Pancreas (tissue), 10 donors: Measurements from ENCODE around the gene FSTL3. TPM values are rescaled to one million over a fixed set of nuclear protein-coding genes. Genes with fewer than 3 reads are reported as not detected.
A peak's percentile ranks its signal among the peaks of the same experiment; 100 is the strongest.

ENCODE experiments used
- ATAC-seq, 4 donors: fragments of 200-7000 bp; cut with Tn5 transposase; one replicate each; pipeline versions ENCODE4 v1.8.0 to v1.9.1; 2020; ENCODE audit warnings: mild to moderate bottlenecking in 4 of 4, moderate library complexity in 4 of 4
- DNase-seq, 6 donors: peaks; one replicate each; pipeline ENCODE4 v3.0.0-alpha.2; 2020
- FAIRE-seq: peaks from 2 replicates; lab custom pipeline; 2012; peaks lifted over from hg19 to GRCh38; lab: Jason Lieb, UNC
- H3K27ac ChIP-seq, 4 donors: fragments of 200-600 bp; sonication (generic); 1 replicate in 3 of 4; 2 replicates in 1 of 4; pipeline versions ENCODE4 v1.5.0 to v1.8.0; 2020
- H3K27me3 ChIP-seq, 4 donors: fragments of 200-600 bp; one replicate each; pipeline ENCODE4 v1.8.0; 2021
- H3K36me3 ChIP-seq, 3 donors: fragments of 200-600 bp; sonication (generic) in 1 of 3; one replicate each; pipeline versions ENCODE4 v1.5.0 to v1.8.0; 2020 to 2021
- H3K4me1 ChIP-seq, 3 donors: fragments of 200-600 bp; one replicate each; pipeline ENCODE4 v1.8.0; 2021
- H3K4me3 ChIP-seq, 4 donors: fragments of 200-600 bp; sonication (generic) in 2 of 4; one replicate each; pipeline versions ENCODE4 v1.5.0 to v1.8.0; 2020 to 2021
- H3K9me3 ChIP-seq, 4 donors: fragments of 200-600 bp; one replicate each; pipeline ENCODE4 v1.8.0; 2021
- WGBS, 2 donors: extraction: QIAGEN DNeasy Blood & Tissue Kit; methylation state at CpG; one replicate each; pipeline ENCODE4 v1.1.7; 2013; 5-methylcytosine and 5-hydroxymethylcytosine counted together
- intact Hi-C, 3 donors: fragments of 100-400 bp; cut with DNase I; formaldehyde crosslinking; loops; one replicate each; pipeline versions ENCODE4 v1.11.1 to v1.14.2; 2022
- polyA plus RNA-seq, 2 donors: library from polyadenylated mRNA; stranded (reverse); fragments of 200-250 nt; gene quantifications; one replicate each; pipeline ENCODE4 v1.2.3, GENCODE V29; 2013
- total RNA-seq, 6 donors: library from RNA; stranded (reverse); fragmentation: NEBNext Ultra II Directional in 4 of 6; extraction: Animal tissue kit (Norgen Biotek cat#: 25700) in 4 of 6; gene quantifications; one replicate each; pipeline versions ENCODE4 v1.2.1 to v1.2.4, GENCODE V29; 2021 to 2023
- TF ChIP-seq, protein P1 (sequence below), 4 donors: fragments of 200-600 bp; sonication (generic) in 3 of 4; IDR thresholded peaks; one replicate each; pipeline versions ENCODE4 v1.5.0 to v1.8.0; 2021; ENCODE audit warnings: antibody characterized with exemption in 4 of 4
- donor health status: healthy with polysubstance abuse.
- donor health status: DM: no; HTN: no; CAD: no; lungs with moderate emphysema.
- donor health status: DM: no; HTN: no; CAD: no.
- donor health status: control.
- donor health status: control.
- donor health status: Bipolar disorder and iron deficiency.
- donor health status: DM: yes; HTN: yes; CAD: no.
- donor health status: DM: no; HTN: no; CAD: no.
- donor health status: DM: no; HTN: no; CAD: no.
- donor health status: DM: yes; HTN: yes; CAD: no.

Gene FSTL3
- total and polyA plus RNA-seq, 8 donors: 6.6 to 148 (median 23.2) TPM

DNA sequence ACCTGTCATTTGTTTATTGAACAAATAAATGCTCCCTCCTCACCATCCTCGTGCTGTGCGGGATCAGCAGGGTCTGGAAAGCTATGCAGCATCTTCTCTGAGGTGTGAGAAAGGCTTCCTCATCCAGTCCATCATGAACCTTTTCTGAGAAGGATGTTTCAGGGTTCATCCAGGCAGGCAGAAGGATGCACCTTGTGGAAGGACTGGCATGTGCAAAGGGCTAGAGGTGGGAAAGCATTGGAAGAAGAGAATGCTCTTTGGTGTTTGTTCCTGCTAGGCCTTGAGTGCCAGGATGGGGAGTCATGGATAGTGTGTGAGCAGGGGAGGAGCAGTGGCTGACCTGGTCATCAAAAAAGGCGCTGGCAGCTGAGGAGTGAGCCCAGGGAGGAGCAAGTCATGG, 39.2 kb downstream of the FSTL3 start:
- FAIRE-seq (no peak), DNase-seq (no peak), ATAC-seq (no peak)
- intact Hi-C loops: no loop called here
- no peak overlapping the region for H3K4me3 ChIP-seq
- no peaks in the 10 kb centered on the region for H3K36me3 ChIP-seq
- H3K27me3 ChIP-seq: no peaks in the 10 kb centered on the region
- no peak overlapping the region for H3K27ac ChIP-seq
- H3K4me1 ChIP-seq: no peaks in the 10 kb centered on the region
- TF ChIP-seq, protein P1, sequence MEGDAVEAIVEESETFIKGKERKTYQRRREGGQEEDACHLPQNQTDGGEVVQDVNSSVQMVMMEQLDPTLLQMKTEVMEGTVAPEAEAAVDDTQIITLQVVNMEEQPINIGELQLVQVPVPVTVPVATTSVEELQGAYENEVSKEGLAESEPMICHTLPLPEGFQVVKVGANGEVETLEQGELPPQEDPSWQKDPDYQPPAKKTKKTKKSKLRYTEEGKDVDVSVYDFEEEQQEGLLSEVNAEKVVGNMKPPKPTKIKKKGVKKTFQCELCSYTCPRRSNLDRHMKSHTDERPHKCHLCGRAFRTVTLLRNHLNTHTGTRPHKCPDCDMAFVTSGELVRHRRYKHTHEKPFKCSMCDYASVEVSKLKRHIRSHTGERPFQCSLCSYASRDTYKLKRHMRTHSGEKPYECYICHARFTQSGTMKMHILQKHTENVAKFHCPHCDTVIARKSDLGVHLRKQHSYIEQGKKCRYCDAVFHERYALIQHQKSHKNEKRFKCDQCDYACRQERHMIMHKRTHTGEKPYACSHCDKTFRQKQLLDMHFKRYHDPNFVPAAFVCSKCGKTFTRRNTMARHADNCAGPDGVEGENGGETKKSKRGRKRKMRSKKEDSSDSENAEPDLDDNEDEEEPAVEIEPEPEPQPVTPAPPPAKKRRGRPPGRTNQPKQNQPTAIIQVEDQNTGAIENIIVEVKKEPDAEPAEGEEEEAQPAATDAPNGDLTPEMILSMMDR (IDR thresholded peaks at IDR 0.05): no peak
- WGBS, 2 donors: 94 to 97% methylated on average over 3 of the region's 3 CpGs
- no peaks in the 10 kb centered on the region for H3K9me3 ChIP-seq

DNA sequence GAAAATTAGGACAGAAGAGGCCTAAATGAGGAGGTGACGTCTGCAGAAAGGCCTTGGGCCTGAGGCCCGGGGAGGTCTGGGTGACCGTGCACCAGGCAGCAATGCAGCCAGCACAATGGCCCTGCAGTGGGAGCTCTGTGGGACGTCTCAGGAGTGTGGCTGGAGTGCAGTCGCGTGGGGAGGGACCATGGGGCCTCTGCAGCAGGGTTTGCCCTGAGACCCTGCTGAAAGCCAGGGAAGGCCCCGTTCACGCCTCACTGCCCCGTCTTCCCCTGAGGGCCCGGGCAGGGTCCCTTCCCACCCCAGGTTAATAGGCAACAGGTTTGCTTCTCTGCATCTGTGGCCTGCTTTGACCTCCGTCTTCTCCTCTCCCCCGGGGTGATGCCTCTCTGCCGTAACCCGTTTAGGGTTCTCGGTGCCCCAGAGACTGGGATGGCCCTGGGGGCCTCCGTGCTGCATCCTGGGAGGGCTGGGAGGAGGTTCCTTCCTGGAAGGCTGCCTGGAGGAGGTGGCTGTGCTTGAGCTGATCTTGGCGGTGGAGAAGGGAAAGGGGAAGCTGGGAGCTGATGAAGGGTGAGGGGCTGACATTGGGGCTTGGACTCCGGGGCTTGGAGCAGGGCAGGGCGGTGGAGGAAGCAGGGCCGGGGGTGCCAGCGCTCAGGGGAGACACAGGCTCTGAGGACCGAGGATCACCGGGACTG, 42.2 kb downstream of the FSTL3 start:
- no peak overlapping the region for H3K4me3 ChIP-seq
- H3K27me3 ChIP-seq: no peaks in the 10 kb centered on the region
- FAIRE-seq (no peak), ATAC-seq (peak in 2 of 4 donors; percentile 7 to 17), DNase-seq (no peak)
- no peak overlapping the region for H3K27ac ChIP-seq
- TF ChIP-seq, protein P1 (IDR thresholded peaks at IDR 0.05): no peak
- no peaks in the 10 kb centered on the region for H3K36me3 ChIP-seq
- no peaks in the 10 kb centered on the region for H3K9me3 ChIP-seq
- WGBS, 2 donors: 51 to 64% methylated on average over 22 to 23 of the region's 23 CpGs
- intact Hi-C loops: no loop called here
- H3K4me1 ChIP-seq: no peaks in the 10 kb centered on the region

DNA sequence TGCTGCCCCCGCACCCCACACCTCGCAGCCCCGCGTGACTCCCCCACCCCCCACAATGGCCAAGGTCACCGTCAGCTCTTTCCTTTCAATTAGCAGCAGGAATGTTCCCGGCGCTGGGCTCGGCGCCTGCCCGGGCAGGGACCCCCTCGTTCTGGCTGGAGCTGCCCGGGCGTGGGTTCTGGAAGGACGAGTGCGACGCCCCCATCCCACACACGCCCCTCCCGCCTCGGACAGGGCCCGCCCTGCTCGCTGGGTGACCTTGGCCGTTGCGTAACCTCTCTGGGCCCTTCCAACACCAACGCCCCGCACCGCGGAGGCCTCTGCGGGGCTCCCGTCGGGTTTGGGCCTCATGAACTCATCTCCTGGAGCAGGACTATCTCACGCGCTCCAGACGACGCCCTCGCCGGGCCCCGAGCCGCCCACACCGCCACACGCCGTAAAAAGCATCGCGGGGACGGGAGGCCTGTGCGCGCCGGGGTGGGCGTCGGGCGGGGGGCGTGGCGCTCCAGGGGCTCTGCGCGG, 42.9 kb downstream of the FSTL3 start:
- no peak for FAIRE-seq
- DNase-seq: no peak
- Histone ChIP-seq H3K4me1 (no peaks in the 10 kb centered on the region), H3K4me3 (no peak overlapping the region), H3K9me3 (no peaks in the 10 kb centered on the region), H3K27me3 (no peaks in the 10 kb centered on the region), H3K27ac (no peak overlapping the region), H3K36me3 (no peaks in the 10 kb centered on the region)
- TF ChIP-seq, protein P1 (IDR thresholded peaks at IDR 0.05): no peak
- intact Hi-C loops: no loop called here
- peak; percentile 39 to 73 (median 64) for ATAC-seq
- 8 to 9% methylated on average over 44 to 54 of the region's 54 CpGs for WGBS, 2 donors

DNA sequence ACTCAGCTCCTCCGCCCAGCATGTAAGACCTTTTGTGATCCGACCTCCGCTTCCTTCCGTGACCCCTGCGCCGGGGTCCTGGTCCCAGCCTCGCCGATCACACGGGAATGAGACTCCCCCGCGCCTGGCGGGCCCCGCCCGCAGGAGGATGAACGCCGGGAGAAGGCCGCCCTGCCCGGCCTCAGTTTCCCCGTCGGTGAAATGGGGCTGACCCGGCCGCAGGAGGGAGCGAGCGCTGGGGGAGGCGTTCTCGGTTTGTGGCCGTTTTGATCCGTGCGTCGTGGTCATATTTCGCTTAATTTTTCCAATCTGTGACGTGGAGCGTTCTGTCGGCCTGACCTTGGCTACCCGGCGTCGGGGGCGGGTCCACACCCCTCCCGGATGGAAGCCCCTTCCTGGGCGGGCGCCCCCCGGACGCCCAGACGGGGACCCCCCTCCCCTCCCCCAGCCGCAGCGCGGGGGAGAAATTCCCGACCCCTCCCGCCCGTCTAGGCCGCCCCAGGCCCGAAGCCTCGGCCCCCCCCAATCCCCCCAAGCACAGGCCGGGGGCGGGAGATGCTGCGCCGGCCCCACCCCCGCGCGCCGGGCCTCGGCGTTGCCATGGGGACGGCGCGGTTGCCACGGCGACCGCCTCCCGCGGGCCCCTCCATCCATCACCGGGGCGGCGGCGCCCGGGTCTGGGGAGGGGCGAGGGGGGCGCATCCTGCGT, 43.6 kb downstream of the FSTL3 start:
- peak in 1 of 4 donors; percentile 40 for ATAC-seq

More for the DNA sequence above, 43.6 kb downstream of the FSTL3 start:
- H3K27ac ChIP-seq: no peak overlapping the region
- intact Hi-C loops: no loop called here
- H3K27me3 ChIP-seq: no peaks in the 10 kb centered on the region
- no peaks in the 10 kb centered on the region for H3K4me1 ChIP-seq
- H3K4me3 ChIP-seq: no peak overlapping the region
- WGBS, 2 donors: 11 to 13% methylated on average over 51 to 79 of the region's 79 CpGs
- TF ChIP-seq, protein P1 (IDR thresholded peaks at IDR 0.05): no peak
- no peaks in the 10 kb centered on the region for H3K9me3 ChIP-seq
- no peaks in the 10 kb centered on the region for H3K36me3 ChIP-seq
- DNase-seq (no peak), FAIRE-seq (no peak)
